ENCODE results near the gene KMT2B.

Gene KMT2B

GRCh38 chr19:35780717-35781116 lies 62.9 kb downstream of the KMT2B start:
- H3K4me3 ChIP-seq (replicated peaks in 1 of 2; ENCODE audit: low read depth in 2 of 2, low read length in 2 of 2), result no peak overlapping the region
- TF ChIP-seq, protein P1, sequence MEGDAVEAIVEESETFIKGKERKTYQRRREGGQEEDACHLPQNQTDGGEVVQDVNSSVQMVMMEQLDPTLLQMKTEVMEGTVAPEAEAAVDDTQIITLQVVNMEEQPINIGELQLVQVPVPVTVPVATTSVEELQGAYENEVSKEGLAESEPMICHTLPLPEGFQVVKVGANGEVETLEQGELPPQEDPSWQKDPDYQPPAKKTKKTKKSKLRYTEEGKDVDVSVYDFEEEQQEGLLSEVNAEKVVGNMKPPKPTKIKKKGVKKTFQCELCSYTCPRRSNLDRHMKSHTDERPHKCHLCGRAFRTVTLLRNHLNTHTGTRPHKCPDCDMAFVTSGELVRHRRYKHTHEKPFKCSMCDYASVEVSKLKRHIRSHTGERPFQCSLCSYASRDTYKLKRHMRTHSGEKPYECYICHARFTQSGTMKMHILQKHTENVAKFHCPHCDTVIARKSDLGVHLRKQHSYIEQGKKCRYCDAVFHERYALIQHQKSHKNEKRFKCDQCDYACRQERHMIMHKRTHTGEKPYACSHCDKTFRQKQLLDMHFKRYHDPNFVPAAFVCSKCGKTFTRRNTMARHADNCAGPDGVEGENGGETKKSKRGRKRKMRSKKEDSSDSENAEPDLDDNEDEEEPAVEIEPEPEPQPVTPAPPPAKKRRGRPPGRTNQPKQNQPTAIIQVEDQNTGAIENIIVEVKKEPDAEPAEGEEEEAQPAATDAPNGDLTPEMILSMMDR (IDR thresholded peaks at IDR 0.05; ENCODE audit: low read depth, low read length), result no peak
- DNase-seq (ENCODE audit: low read depth in 2 of 2), result no peak

DNA sequence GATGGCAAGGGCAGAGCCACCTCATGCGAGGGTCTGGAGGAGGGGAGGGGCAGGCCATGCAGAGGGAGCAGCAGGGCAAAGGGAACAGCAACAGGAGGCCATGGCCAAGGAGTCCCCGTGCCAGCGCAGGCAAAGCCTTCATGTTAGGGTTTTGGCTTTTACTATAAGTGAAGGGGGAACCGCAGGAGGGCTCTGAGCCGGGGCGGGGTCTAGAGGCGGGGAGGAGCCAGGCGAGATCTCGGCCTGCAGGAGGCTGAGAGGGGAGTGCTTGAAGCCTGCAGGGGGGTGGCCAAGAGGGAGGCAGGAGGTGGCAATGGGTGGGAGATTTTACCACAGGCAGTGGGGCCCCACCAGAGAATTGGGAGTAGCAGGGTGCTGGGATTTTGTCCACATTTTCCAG lies 63.8 kb downstream of the KMT2B start:
- no peak for DNase-seq (ENCODE audit: low read depth in 2 of 2)
- H3K4me3 ChIP-seq (replicated peaks in 1 of 2; ENCODE audit: low read depth in 2 of 2, low read length in 2 of 2), result no peak overlapping the region
- TF ChIP-seq, protein P1 (IDR thresholded peaks at IDR 0.05; ENCODE audit: low read depth, low read length), result no peak

DNA sequence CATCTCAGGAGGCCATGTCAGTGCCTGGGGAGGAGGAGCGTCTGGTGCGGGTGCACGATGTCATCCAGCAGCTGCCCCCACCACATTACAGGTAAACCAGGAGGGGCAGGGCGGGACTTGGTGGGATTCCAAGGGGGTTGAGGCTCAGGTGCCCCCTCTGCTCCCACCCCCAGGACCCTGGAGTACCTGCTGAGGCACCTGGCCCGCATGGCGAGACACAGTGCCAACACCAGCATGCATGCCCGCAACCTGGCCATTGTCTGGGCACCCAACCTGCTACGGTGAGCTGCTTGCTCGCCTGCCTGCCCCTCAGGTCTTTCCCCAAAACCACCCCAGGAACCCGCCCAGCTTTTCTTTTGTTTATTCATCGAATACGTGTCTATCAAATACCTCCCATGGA lies 64.8 kb downstream of the KMT2B start:
- TF ChIP-seq, protein P1 (IDR thresholded peaks at IDR 0.05; ENCODE audit: low read depth, low read length), result no peak
- no peak for DNase-seq (ENCODE audit: low read depth in 2 of 2)
- no peak overlapping the region for H3K4me3 ChIP-seq (replicated peaks in 1 of 2; ENCODE audit: low read depth in 2 of 2, low read length in 2 of 2)

DNA sequence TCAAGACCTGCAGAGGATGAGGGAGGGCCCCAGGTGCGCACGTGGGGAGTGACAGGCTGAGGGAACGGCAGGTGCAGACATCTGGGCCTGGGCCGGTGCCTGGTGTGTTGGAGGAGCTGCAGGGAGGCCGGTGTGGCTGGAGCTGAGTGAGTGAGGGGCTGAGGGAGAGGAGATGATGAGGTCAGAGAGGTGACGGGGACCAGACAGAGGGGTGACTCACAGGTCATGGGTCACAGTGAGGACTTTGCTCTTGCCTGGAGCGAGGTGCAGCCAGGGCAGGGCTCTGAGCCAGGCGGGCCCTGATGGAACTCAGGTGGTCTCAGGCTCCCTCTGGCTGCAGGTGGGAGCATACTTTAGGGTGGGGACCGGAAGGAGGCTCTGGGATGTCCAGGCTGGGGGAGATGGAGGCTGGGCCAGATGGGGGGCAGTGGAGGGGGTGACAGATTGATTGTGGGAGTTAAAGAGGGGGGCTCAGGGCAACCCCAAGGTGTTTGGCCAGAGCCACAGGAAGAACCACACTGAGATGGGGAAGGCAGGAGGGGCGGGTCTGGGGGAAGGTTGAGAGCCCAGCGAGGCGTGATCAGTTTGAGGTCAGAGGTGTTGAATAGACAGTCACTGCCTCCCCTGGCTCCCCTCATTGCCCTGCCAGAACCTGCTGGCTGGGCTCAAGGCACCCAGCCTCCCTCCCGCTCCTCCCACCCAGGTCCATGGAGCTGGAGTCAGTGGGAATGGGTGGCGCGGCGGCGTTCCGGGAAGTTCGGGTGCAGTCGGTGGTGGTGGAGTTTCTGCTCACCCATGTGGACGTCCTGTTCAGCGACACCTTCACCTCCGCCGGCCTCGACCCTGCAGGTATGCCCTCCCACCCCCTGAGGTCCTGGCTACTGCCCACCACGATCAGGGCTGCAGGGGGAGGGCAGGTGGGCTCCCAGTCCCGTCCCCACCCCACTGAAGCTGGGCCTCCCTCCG lies 65.9 kb downstream of the KMT2B start:
- DNase-seq (ENCODE audit: low read depth in 2 of 2), result no peak
- TF ChIP-seq, protein P1 (IDR thresholded peaks at IDR 0.05; ENCODE audit: low read depth, low read length), result no peak
- no peak overlapping the region for H3K4me3 ChIP-seq (replicated peaks in 1 of 2; ENCODE audit: low read depth in 2 of 2, low read length in 2 of 2)

DNA sequence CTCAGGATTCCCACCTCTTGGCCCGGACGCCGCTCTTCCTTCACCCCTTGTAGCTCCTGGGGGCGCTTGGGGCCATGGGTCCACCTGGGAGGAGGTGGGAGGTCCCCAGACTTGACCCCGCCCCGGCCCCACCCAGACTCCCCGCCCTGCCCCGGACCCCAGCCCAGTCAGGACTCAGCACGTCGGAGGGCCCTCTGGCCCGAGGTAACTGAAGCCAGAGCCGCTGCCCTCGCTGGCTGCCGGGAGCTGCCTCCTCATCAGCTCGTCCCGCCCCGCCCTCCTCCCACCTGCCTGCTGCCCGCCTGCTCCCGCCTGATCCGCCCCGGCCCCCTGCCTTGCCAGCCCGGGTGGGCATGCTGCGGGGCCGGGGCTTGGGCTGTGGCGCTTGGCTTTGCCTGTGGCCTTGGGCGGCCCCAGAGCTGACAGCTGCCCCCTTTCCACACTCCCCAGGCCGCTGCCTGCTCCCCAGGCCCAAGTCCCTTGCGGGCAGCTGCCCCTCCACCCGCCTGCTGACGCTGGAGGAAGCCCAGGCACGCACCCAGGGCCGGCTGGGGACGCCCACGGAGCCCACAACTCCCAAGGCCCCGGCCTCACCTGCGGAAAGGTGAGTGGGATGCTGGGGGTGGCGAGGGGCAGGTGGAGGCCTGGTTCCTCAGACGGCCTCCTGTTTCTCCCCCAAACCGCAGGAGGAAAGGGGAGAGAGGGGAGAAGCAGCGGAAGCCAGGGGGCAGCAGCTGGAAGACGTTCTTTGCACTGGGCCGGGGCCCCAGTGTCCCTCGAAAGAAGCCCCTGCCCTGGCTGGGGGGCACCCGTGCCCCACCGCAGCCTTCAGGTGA lies 66.9 kb downstream of the KMT2B start:
- TF ChIP-seq, protein P1 (IDR thresholded peaks at IDR 0.05; ENCODE audit: low read depth, low read length), result no peak

GRCh38 chr19:35785339-35785627 lies 67.5 kb downstream of the KMT2B start:
- DNase-seq (ENCODE audit: low read depth in 2 of 2), result no peak

More for the DNA sequence above, 66.9 kb downstream of the KMT2B start:
- DNase-seq (ENCODE audit: low read depth in 2 of 2), result no peak
- no peak overlapping the region for H3K4me3 ChIP-seq (replicated peaks in 1 of 2; ENCODE audit: low read depth in 2 of 2, low read length in 2 of 2)

More at GRCh38 chr19:35785339-35785627, 67.5 kb downstream of the KMT2B start:
- no peak overlapping the region for H3K4me3 ChIP-seq (replicated peaks in 1 of 2; ENCODE audit: low read depth in 2 of 2, low read length in 2 of 2)
- TF ChIP-seq, protein P1 (IDR thresholded peaks at IDR 0.05; ENCODE audit: low read depth, low read length), result no peak
